Peyer's patch (tissue), 4 donors: ENCODE measurements around the gene FOCAD. TPM values are rescaled to one million over a fixed set of nuclear protein-coding genes. Genes with fewer than 3 reads are reported as not detected.

Experiments used
- DNase-seq, 3 donors: peaks; one replicate each; pipeline ENCODE4 v3.0.0-alpha.2; 2017 to 2019
- H3K27ac ChIP-seq, 4 donors: fragments of 200-600 bp; sonication (generic); one replicate each; pipeline ENCODE4 v1.5.1; 2016 to 2019
- H3K27me3 ChIP-seq, 2 donors: fragments of 200-600 bp; sonication (generic); one replicate each; pipeline ENCODE4 v1.5.1; 2019
- H3K36me3 ChIP-seq, 3 donors: fragments of 200-600 bp; sonication (generic); one replicate each; pipeline ENCODE4 v1.5.1; 2016 to 2019
- H3K4me1 ChIP-seq, 4 donors: fragments of 200-600 bp; sonication (generic); one replicate each; pipeline ENCODE4 v1.5.1; 2016 to 2019
- H3K4me3 ChIP-seq, 4 donors: fragments of 200-600 bp; sonication (generic); 1 replicate in 3 of 4; 2 replicates in 1 of 4; pipeline ENCODE4 v1.5.1; 2016 to 2019; ENCODE audit warnings: mild to moderate bottlenecking in 1 of 4
- H3K9me3 ChIP-seq, 4 donors: fragments of 200-600 bp; sonication (generic); one replicate each; pipeline ENCODE4 v1.5.1; 2016 to 2019; ENCODE audit warnings: mild to moderate bottlenecking in 1 of 4
- CTCF ChIP-seq, 6 experiments: fragments of 450-650 bp in 4 of 6; fragments of 200-600 bp in 2 of 6; sonication (generic) in 1 of 6; IDR thresholded peaks; one replicate each; pipeline ENCODE4 v1.5.1; 2017 to 2019; ENCODE audit warnings: antibody characterized with exemption in 6 of 6, mild to moderate bottlenecking in 3 of 6, moderate library complexity in 1 of 6
- POLR2A ChIP-seq, 2 donors: fragments of 450-650 bp; IDR thresholded peaks; one replicate each; pipeline ENCODE4 v1.5.1; 2017; ENCODE audit warnings: antibody characterized with exemption in 2 of 2, mild to moderate bottlenecking in 2 of 2, moderate library complexity in 2 of 2
- small RNA-seq, 2 donors: library from RNA; depleted of rRNA; stranded (forward); fragments of <200 nt; gene quantifications; one replicate each; pipeline ENCODE3, GENCODE V24; 2016
- total RNA-seq, 4 donors: library from RNA; depleted of rRNA; stranded (reverse); fragments of >200 nt; gene quantifications; one replicate each; pipeline ENCODE4 v1.1.0, GENCODE V29; 2016

The FOCAD gene
- total RNA-seq, 4 donors from 2014 or later: 19.4 to 42.1 (median 28.7) TPM

DNA sequence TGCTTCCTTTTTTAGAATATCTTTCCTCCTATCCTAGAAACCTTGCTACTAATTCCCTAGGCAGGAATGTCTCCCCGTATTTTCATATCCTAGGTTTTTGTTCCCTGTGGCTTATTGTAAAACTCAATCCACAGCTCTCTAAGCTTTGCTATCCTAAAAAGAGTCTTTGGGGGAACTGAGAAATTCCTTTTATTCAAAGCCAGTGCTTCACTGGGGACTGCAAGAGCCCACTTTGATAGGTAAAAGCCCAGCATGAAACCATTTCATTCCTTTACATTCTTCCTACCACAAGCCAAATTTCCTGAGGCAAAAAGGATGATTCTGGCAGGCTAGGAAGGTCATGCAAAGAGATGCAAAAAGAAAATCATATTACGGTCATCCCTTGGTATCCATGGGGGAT is 353.2 kb downstream of the FOCAD start:
- no peak overlapping the region for H3K4me3 ChIP-seq
- TF ChIP-seq CTCF (IDR thresholded peaks at IDR 0.05) (no peak), POLR2A (IDR thresholded peaks at IDR 0.05) (no peak)
- no peak for DNase-seq
- H3K27ac ChIP-seq: no peak overlapping the region
- no peaks in the 10 kb centered on the region for H3K4me1 ChIP-seq
- no peaks in the 10 kb centered on the region for H3K27me3 ChIP-seq
- no peaks in the 10 kb centered on the region for H3K9me3 ChIP-seq
- H3K36me3 ChIP-seq: no peaks in the 10 kb centered on the region

- Histone ChIP-seq H3K9me3 (no peaks in the 10 kb centered on the region), H3K27ac (no peak overlapping the region)
- TF ChIP-seq CTCF (IDR thresholded peaks at IDR 0.05) (no peak), POLR2A (IDR thresholded peaks at IDR 0.05) (no peak)
Observed at GRCh38 chr9:21039302-21039701, 355.2 kb downstream of the FOCAD start.

GRCh38 chr9:21042466-21042865 is 358.4 kb downstream of the FOCAD start:
- TF ChIP-seq POLR2A (IDR thresholded peaks at IDR 0.05) (no peak), CTCF (IDR thresholded peaks at IDR 0.05) (no peak)
- DNase-seq: no peak

More at GRCh38 chr9:21039302-21039701, 355.2 kb downstream of the FOCAD start:
- DNase-seq: no peak
- no peaks in the 10 kb centered on the region for H3K36me3 ChIP-seq
- no peaks in the 10 kb centered on the region for H3K4me1 ChIP-seq
- H3K4me3 ChIP-seq: no peak overlapping the region
- H3K27me3 ChIP-seq: no peaks in the 10 kb centered on the region

DNA sequence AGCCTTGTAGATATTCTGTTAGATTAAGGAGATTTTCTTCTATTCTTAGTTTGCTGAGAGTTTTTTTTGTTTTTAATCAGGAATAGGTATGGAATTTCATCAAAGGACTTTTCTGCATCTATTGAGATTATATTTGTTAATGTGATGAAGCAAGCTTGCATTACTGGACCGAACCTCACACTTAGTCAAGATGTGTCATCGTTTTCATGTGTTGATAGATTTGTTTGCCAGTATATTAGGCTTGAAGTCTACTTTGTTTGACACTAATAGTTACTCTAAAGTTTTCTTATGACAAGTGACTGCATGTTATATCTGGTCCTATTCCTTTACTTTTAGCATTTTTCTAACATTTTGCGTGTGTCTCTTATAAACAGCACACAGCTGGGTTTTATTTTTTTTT is 359.8 kb downstream of the FOCAD start:
- no peaks in the 10 kb centered on the region for H3K9me3 ChIP-seq

More at GRCh38 chr9:21042466-21042865, 358.4 kb downstream of the FOCAD start:
- Histone ChIP-seq H3K9me3 (no peaks in the 10 kb centered on the region), H3K27me3 (no peaks in the 10 kb centered on the region), H3K4me1 (no peaks in the 10 kb centered on the region), H3K4me3 (no peak overlapping the region), H3K27ac (no peak overlapping the region), H3K36me3 (no peaks in the 10 kb centered on the region)

More for the DNA sequence above, 359.8 kb downstream of the FOCAD start:
- H3K36me3 ChIP-seq: no peaks in the 10 kb centered on the region
- H3K4me3 ChIP-seq: no peak overlapping the region
- H3K4me1 ChIP-seq: no peaks in the 10 kb centered on the region
- DNase-seq: no peak
- H3K27ac ChIP-seq: no peak overlapping the region
- no peak for TF ChIP-seq POLR2A (IDR thresholded peaks at IDR 0.05)
- no peak for TF ChIP-seq CTCF (IDR thresholded peaks at IDR 0.05)
- no peaks in the 10 kb centered on the region for H3K27me3 ChIP-seq

Small RNA genes lying within 50 kb of the gene (small RNA-seq; reads per million reads assigned to genes)
- gene MIR491: 0 reads per million in 2 donors
- gene SNORA30B: 0 to 0.57 reads per million in 2 donors

Other genes with a start within 250 kb of the FOCAD start
- gene MLLT3, start 61.8 kb upstream of the FOCAD start, total RNA-seq: 10 to 100 TPM; 15.1 to 30.5 (median 18.4) TPM